Measurements from ENCODE around the gene TMIGD1.

DNA sequence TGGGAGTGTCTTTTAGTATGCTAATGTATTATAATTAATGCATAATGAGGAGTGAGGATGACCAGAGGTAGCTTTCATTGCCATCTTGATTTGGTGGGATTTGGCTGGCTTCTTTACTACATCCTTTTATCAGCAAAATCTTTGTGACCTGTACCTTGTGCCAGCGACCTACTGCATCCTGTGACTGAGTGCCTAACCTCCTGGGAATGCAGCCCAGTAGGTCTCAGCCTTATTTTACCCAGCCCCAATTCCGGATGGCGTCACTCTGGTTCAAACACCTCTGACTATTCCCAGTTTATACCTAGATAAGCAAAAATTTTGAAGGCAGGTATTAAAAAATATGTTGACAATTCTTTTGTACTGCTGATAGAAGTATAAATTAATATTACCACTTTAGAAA, 31.6 kb downstream of the TMIGD1 start:
- TF ChIP-seq CTCF (IDR thresholded peaks at IDR 0.05) (no peak), POLR2A (IDR thresholded peaks at IDR 0.05) (no peak)
